IMR-90 (cell line): ENCODE results near the gene DPF3. TPM values are rescaled to one million over a fixed set of nuclear protein-coding genes. Genes with fewer than 3 reads are reported as not detected.

Experiments used
- ATAC-seq: fragments of 200-7000 bp; cut with Tn5 transposase; 2 replicates; pipeline ENCODE4 v1.9.1; 2020; ENCODE audit warnings: low read depth, mild to moderate bottlenecking, moderate library complexity
- BruUV-seq: library from RNA; stranded (reverse); fragments of 400-500 nt; replicated peaks from 2 replicates; lab custom pipeline; 2021; lab: Mats Ljungman, UMichigan
- CTCF ChIA-PET: fragments of 300-600 bp; formaldehyde crosslinking; extraction: SDS; loops from one replicate; lab custom pipeline; 2021; ENCODE audit warnings: antibody characterized with exemption; lab: Yijun Ruan, JAX
- POLR2A ChIA-PET: fragments of 300-600 bp; sonication (Branson Sonifier 250); formaldehyde crosslinking; loops from one replicate; lab custom pipeline; 2022; ENCODE audit warnings: antibody characterized with exemption; ENCODE audit not compliant: unreplicated experiment; lab: Charles Lee
- DNase-seq: peaks from one replicate; pipeline ENCODE4 v3.0.0; 2013
- H2AFZ ChIP-seq: replicated peaks from 2 replicates; pipeline ENCODE3; 2013; ENCODE audit warnings: low read length, mild to moderate bottlenecking; ENCODE audit not compliant: poor library complexity
- H2AK5ac ChIP-seq: 2 replicates; pipeline ENCODE4 v1.6.1; 2013; ENCODE audit warnings: low read depth, low read length, inconsistent platforms
- H2AK9ac ChIP-seq: replicated peaks from 2 replicates; pipeline ENCODE3; 2013; ENCODE audit warnings: mild to moderate bottlenecking, low read depth, low read length, moderate library complexity; ENCODE audit not compliant: poor library complexity
- H2BK120ac ChIP-seq: 2 replicates; pipeline ENCODE4 v1.6.1; 2013; ENCODE audit warnings: low read depth, low read length, inconsistent platforms
- H2BK15ac ChIP-seq: 3 replicates; pipeline ENCODE4 v1.6.1; 2013; ENCODE audit warnings: low read depth, low read length, inconsistent platforms
- H2BK20ac ChIP-seq: 2 replicates; pipeline ENCODE4 v1.6.1; 2013; ENCODE audit warnings: low read depth, mild to moderate bottlenecking, inconsistent platforms, low read length, moderate library complexity
- H2BK5ac ChIP-seq: 2 replicates; pipeline ENCODE4 v1.6.1; 2013; ENCODE audit warnings: mild to moderate bottlenecking, low read depth, low read length, inconsistent platforms; ENCODE audit not compliant: poor library complexity, severe bottlenecking
- H3K14ac ChIP-seq: replicated peaks from 2 replicates; pipeline ENCODE4 v1.6.1; 2013; ENCODE audit warnings: low read depth, low read length, inconsistent platforms
- H3K18ac ChIP-seq: 2 replicates; pipeline ENCODE4 v1.6.1; 2013; ENCODE audit warnings: low read depth, low read length, control low read depth
- H3K23ac ChIP-seq: 2 replicates; pipeline ENCODE4 v1.6.1; 2013; ENCODE audit warnings: low read depth, low read length, inconsistent platforms
- H3K27ac ChIP-seq: 2 replicates; pipeline ENCODE4 v1.5.1; 2013; ENCODE audit warnings: mild to moderate bottlenecking, control low read depth, low read length; ENCODE audit not compliant: insufficient read depth
- H3K27me3 ChIP-seq: 2 replicates; pipeline ENCODE4 v1.6.1; 2013; ENCODE audit warnings: low read length; ENCODE audit not compliant: control insufficient read depth, insufficient read depth
- H3K36me3 ChIP-seq: 2 replicates; pipeline ENCODE4 v1.6.1; 2013; ENCODE audit warnings: low read length, mixed read lengths; ENCODE audit not compliant: control insufficient read depth, insufficient read depth
- H3K4ac ChIP-seq: 2 replicates; pipeline ENCODE4 v1.6.1; 2013; ENCODE audit warnings: low read depth, low read length, inconsistent platforms
- H3K4me1 ChIP-seq: 2 replicates; pipeline ENCODE4 v1.6.1; 2013; ENCODE audit warnings: low read length, mixed read lengths; ENCODE audit not compliant: control insufficient read depth, insufficient read depth
- H3K4me2 ChIP-seq: 2 replicates; pipeline ENCODE4 v1.6.1; 2013; ENCODE audit warnings: low read depth, mild to moderate bottlenecking, control low read depth, low read length, moderate library complexity
- H3K4me3 ChIP-seq: 2 replicates; pipeline ENCODE4 v1.5.1; 2013; ENCODE audit warnings: low read depth, mild to moderate bottlenecking, control low read depth, low read length, moderate library complexity; ENCODE audit not compliant: insufficient read depth
- H3K56ac ChIP-seq: 2 replicates; pipeline ENCODE4 v1.6.1; 2013; ENCODE audit warnings: low read length, inconsistent platforms; ENCODE audit not compliant: insufficient read depth; ENCODE audit errors: extremely low read depth
- H3K79me1 ChIP-seq, 2 experiments: 2 replicates each; pipeline ENCODE4 v1.6.1; 2013; ENCODE audit warnings: low read length in 2 of 2, inconsistent platforms in 1 of 2, low read depth in 1 of 2
- H3K9ac ChIP-seq: 2 replicates; pipeline ENCODE4 v1.6.1; 2013; ENCODE audit warnings: low read depth, low read length, control low read depth
- H3K9me1 ChIP-seq: 2 replicates; pipeline ENCODE4 v1.6.1; 2013; ENCODE audit warnings: low read length, inconsistent platforms; ENCODE audit not compliant: insufficient read depth
- H3K9me3 ChIP-seq: 2 replicates; pipeline ENCODE4 v1.6.1; 2013; ENCODE audit warnings: low read length; ENCODE audit not compliant: control insufficient read depth, insufficient read depth
- H4K20me1 ChIP-seq: 2 replicates; pipeline ENCODE4 v1.6.1; 2013; ENCODE audit warnings: low read length, inconsistent platforms; ENCODE audit not compliant: insufficient read depth
- H4K5ac ChIP-seq: 2 replicates; pipeline ENCODE4 v1.6.1; 2013; ENCODE audit warnings: mild to moderate bottlenecking, low read depth, low read length, control low read depth
- H4K8ac ChIP-seq, 2 experiments: 2 replicates each; pipeline ENCODE4 v1.6.1; 2013; ENCODE audit warnings: low read depth in 2 of 2, low read length in 2 of 2, control low read depth in 1 of 2, inconsistent platforms in 1 of 2
- H4K91ac ChIP-seq: 2 replicates; pipeline ENCODE4 v1.6.1; 2013; ENCODE audit warnings: low read depth, low read length, inconsistent platforms; ENCODE audit not compliant: insufficient read depth
- BHLHE40 ChIP-seq: fragments of 150-350 bp; IDR thresholded peaks from 2 replicates; pipeline ENCODE4 v1.6.1; 2016; ENCODE audit warnings: mild to moderate bottlenecking, low read depth, low read length
- CEBPB ChIP-seq: IDR thresholded peaks from 2 replicates; pipeline ENCODE4 v1.6.1; 2012; ENCODE audit warnings: low read depth, low read length, improper control_type of control experiment
- CHD1 ChIP-seq: IDR thresholded peaks from 2 replicates; pipeline ENCODE4 v1.6.1; 2012; ENCODE audit warnings: low read depth, low read length, improper control_type of control experiment
- FOS ChIP-seq: fragments of 150-350 bp; IDR thresholded peaks from 2 replicates; pipeline ENCODE4 v1.6.1; 2016; ENCODE audit warnings: low read depth, low read length
- MAFK ChIP-seq: IDR thresholded peaks from 2 replicates; pipeline ENCODE4 v1.6.1; 2012; ENCODE audit warnings: low read depth, low read length, improper control_type of control experiment
- MAZ ChIP-seq: IDR thresholded peaks from 2 replicates; pipeline ENCODE4 v1.6.1; 2012; ENCODE audit warnings: low read depth, mild to moderate bottlenecking, low read length, improper control_type of control experiment, moderate library complexity, borderline replicate concordance
- MXI1 ChIP-seq: IDR thresholded peaks from 2 replicates; pipeline ENCODE4 v1.6.1; 2012; ENCODE audit warnings: low read depth, mild to moderate bottlenecking, low read length, moderate library complexity, borderline replicate concordance
- NFE2L2 ChIP-seq: fragments of 150-350 bp; IDR thresholded peaks from 2 replicates; pipeline ENCODE4 v1.6.1; 2016; ENCODE audit warnings: low read depth, mild to moderate bottlenecking, low read length
- POLR2A ChIP-seq: IDR thresholded peaks from 2 replicates; pipeline ENCODE4 v1.6.1; 2012; ENCODE audit warnings: mild to moderate bottlenecking, low read depth, low read length
- RAD21 ChIP-seq: IDR thresholded peaks from 2 replicates; pipeline ENCODE4 v1.6.1; 2012; ENCODE audit warnings: low read length, improper control_type of control experiment
- RCOR1 ChIP-seq: IDR thresholded peaks from 2 replicates; pipeline ENCODE4 v1.6.1; 2012; ENCODE audit warnings: mild to moderate bottlenecking, low read length, improper control_type of control experiment; ENCODE audit not compliant: insufficient replicate concordance
- RFX5 ChIP-seq: IDR thresholded peaks from 2 replicates; pipeline ENCODE4 v1.8.0; 2012; ENCODE audit warnings: low read depth, mild to moderate bottlenecking, low read length, moderate library complexity
- SMC3 ChIP-seq: fragments of 150-350 bp; IDR thresholded peaks from 2 replicates; pipeline ENCODE4 v1.6.1; 2016; ENCODE audit warnings: low read depth, mild to moderate bottlenecking, antibody characterized with exemption, low read length, moderate library complexity
- dilution Hi-C: fragments of 300-500 bp; cut with HindIII; formaldehyde crosslinking; loops from one replicate; pipeline ENCODE4 v1.14.3; 2018; ENCODE audit warnings: low sequenced_read_pairs; ENCODE audit not compliant: unreplicated experiment
- in situ Hi-C: fragments of 300-500 bp; cut with MboI; formaldehyde crosslinking; loops from 3 replicates; pipeline ENCODE4 v1.14.3; 2019; ENCODE audit warnings: low sequenced_read_pairs, inconsistent platforms, mixed read lengths
- intact Hi-C: fragments of 100-400 bp; cut with micrococcal nuclease; formaldehyde crosslinking; loops from 2 replicates; pipeline ENCODE4 v1.10.0; 2022
- polyA plus RNA-seq, 3 experiments: library from polyadenylated mRNA; depleted of rRNA; stranded (reverse); fragments of >200 nt; gene quantifications; 2 replicates each; pipeline ENCODE4 v1.2.3, GENCODE V29; 2012; ENCODE audit warnings: low replicate concordance in 1 of 3
- total RNA-seq: library from RNA; depleted of rRNA; stranded (reverse); fragments of >200 nt; gene quantifications from 2 replicates; pipeline ENCODE4 v1.2.3, GENCODE V29; 2012
- TF ChIP-seq, protein P1 (sequence below): conservative IDR thresholded peaks from 2 replicates; pipeline ENCODE4 v1.5.1; 2012; ENCODE audit warnings: mild to moderate bottlenecking, low read depth, low read length, improper control_type of control experiment
- TF ChIP-seq, protein P2 (sequence below): fragments of 150-350 bp; IDR thresholded peaks from 2 replicates; pipeline ENCODE4 v1.6.1; 2016; ENCODE audit warnings: low read depth, mild to moderate bottlenecking, low read length, moderate library complexity, borderline replicate concordance
- TF ChIP-seq, protein P3 (sequence below): fragments of 150-350 bp; IDR thresholded peaks from 2 replicates; pipeline ENCODE4 v1.6.1; 2017; ENCODE audit warnings: mild to moderate bottlenecking, antibody characterized with exemption, low read length, low read depth

The DPF3 gene
- total and polyA plus RNA-seq, 2 of the 4 experiments (the other 2 are of a cell fraction), result 30.5 to 32.8 TPM

DNA sequence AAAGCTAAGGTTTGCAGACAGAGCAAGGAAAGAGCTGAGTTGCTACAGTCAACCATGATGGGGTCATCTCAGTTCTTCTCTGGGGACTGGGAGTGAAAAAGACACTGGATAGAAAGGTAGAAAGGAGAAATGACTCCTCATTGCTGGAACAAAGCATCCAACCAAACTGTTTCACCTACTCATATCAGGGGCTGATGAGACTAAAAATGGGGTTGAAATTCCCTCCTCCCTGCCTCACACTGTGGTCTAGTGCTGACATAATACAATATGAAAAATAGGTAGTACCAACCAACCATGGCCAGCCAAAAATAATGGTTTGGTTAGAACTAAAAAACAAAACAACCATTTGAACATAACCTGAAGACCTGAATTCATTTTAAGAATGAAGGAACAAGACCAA lies 220.7 kb downstream of the DPF3 start:
- Histone ChIP-seq H3K9ac (no peak overlapping the region), H3K4me1 (0 out of 2 replicates have a peak, but pooled peaks cover 1% of the 10 kb centered on the region), H3K27ac (no peak overlapping the region), H3K4ac (no peak overlapping the region), H2BK20ac (0 out of 2 replicates have a peak overlapping the region, but pooled peaks have one; percentile 1), H2BK5ac (no peak overlapping the region), H3K4me3 (no peak overlapping the region), H4K20me1 (no peaks in the 10 kb centered on the region), H3K23ac (no peak overlapping the region), H2AFZ (no peak overlapping the region), H3K9me1 (peaks cover 4% of the 10 kb centered on the region), H3K56ac (no peak overlapping the region), H3K27me3 (no peaks in the 10 kb centered on the region), H2AK9ac (no peak overlapping the region), H3K14ac (no peak overlapping the region), H3K4me2 (no peak overlapping the region), H4K91ac (0 out of 2 replicates have a peak overlapping the region, but pooled peaks have one; percentile 5), H3K36me3 (peaks cover 26% of the 10 kb centered on the region), H3K9me3 (0 out of 2 replicates have a peak, but pooled peaks cover 2% of the 10 kb centered on the region), H4K8ac (no peak overlapping the region; a peak in 1 of 4 replicates), H4K5ac (no peak overlapping the region), H3K18ac (no peak overlapping the region), H2BK120ac (0 out of 2 replicates have a peak overlapping the region, but pooled peaks have one; percentile 1), H3K79me1 (peaks cover 5 to 21% of the 10 kb centered on the region in 2 experiments; a peak in 3 of 4 replicates), H2BK15ac (no peak overlapping the region), H2AK5ac (no peak overlapping the region)
- TF ChIP-seq, protein P1, sequence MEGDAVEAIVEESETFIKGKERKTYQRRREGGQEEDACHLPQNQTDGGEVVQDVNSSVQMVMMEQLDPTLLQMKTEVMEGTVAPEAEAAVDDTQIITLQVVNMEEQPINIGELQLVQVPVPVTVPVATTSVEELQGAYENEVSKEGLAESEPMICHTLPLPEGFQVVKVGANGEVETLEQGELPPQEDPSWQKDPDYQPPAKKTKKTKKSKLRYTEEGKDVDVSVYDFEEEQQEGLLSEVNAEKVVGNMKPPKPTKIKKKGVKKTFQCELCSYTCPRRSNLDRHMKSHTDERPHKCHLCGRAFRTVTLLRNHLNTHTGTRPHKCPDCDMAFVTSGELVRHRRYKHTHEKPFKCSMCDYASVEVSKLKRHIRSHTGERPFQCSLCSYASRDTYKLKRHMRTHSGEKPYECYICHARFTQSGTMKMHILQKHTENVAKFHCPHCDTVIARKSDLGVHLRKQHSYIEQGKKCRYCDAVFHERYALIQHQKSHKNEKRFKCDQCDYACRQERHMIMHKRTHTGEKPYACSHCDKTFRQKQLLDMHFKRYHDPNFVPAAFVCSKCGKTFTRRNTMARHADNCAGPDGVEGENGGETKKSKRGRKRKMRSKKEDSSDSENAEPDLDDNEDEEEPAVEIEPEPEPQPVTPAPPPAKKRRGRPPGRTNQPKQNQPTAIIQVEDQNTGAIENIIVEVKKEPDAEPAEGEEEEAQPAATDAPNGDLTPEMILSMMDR, result no peak
- TF ChIP-seq MAFK (no peak), MAZ (no peak), RAD21 (no peak), SMC3 (no peak), MXI1 (no peak), FOS (no peak), CHD1 (no peak), NFE2L2 (no peak), RCOR1 (no peak), RFX5 (no peak), POLR2A (no peak), BHLHE40 (no peak), CEBPB (no peak)
- TF ChIP-seq, protein P2, sequence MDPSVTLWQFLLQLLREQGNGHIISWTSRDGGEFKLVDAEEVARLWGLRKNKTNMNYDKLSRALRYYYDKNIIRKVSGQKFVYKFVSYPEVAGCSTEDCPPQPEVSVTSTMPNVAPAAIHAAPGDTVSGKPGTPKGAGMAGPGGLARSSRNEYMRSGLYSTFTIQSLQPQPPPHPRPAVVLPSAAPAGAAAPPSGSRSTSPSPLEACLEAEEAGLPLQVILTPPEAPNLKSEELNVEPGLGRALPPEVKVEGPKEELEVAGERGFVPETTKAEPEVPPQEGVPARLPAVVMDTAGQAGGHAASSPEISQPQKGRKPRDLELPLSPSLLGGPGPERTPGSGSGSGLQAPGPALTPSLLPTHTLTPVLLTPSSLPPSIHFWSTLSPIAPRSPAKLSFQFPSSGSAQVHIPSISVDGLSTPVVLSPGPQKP, result no peak
- TF ChIP-seq, protein P3, sequence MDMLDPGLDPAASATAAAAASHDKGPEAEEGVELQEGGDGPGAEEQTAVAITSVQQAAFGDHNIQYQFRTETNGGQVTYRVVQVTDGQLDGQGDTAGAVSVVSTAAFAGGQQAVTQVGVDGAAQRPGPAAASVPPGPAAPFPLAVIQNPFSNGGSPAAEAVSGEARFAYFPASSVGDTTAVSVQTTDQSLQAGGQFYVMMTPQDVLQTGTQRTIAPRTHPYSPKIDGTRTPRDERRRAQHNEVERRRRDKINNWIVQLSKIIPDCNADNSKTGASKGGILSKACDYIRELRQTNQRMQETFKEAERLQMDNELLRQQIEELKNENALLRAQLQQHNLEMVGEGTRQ, result no peak
- BruUV-seq, result no TSS peak
- ChIA-PET POLR2A (no interaction called here), CTCF (no interaction called here)
- intact Hi-C loops, result no loop called here
- ATAC-seq (no peak), DNase-seq (no peak)
- in situ Hi-C loops, result no loop called here
- dilution Hi-C loops, result no loop called here
